IMR-90 (cell line): Measurements from ENCODE around the gene PITPNM2.

Source experiments
- CEBPB ChIP-seq: IDR thresholded peaks from 2 replicates; pipeline ENCODE4 v1.6.1; 2012; ENCODE audit warnings: low read depth, low read length, improper control_type of control experiment
- CTCF ChIP-seq: conservative IDR thresholded peaks from 2 replicates; pipeline ENCODE4 v1.5.1; 2012; ENCODE audit warnings: mild to moderate bottlenecking, low read depth, low read length, improper control_type of control experiment
- MXI1 ChIP-seq: IDR thresholded peaks from 2 replicates; pipeline ENCODE4 v1.6.1; 2012; ENCODE audit warnings: low read depth, mild to moderate bottlenecking, low read length, moderate library complexity, borderline replicate concordance

GRCh38 chr12:123105211-123105826 lies 45.6 kb downstream of the PITPNM2 start:
- TF ChIP-seq CTCF (no peak), CEBPB (no peak), MXI1 (no peak)
